Neural crest cell (in vitro differentiated cells): ENCODE results near the gene MYL3. TPM values are rescaled to one million over a fixed set of nuclear protein-coding genes. Genes with fewer than 3 reads are reported as not detected.
"Not testable (repeated sequence)": the region's sequence is repeated elsewhere in the genome, so short reads cannot be mapped to it uniquely, and the experiment has no call there.

Experiments
- DNase-seq: peaks from one replicate; pipeline ENCODE4 v3.0.0; 2021; ENCODE audit warnings: low read depth, mixed read lengths, low spot score
- H3K27ac Mint-ChIP-seq: one replicate; pipeline ENCODE4 v1.8.0; 2021; ENCODE audit warnings: mild to moderate bottlenecking, mixed read lengths; ENCODE audit not compliant: unreplicated experiment
- H3K27me3 Mint-ChIP-seq: 2 replicates; pipeline ENCODE4 v1.8.0; 2021; ENCODE audit warnings: low read depth, mild to moderate bottlenecking, mixed read lengths
- H3K36me3 Mint-ChIP-seq: 2 replicates; pipeline ENCODE4 v1.8.0; 2021; ENCODE audit warnings: low read depth, mild to moderate bottlenecking, mixed read lengths
- H3K4me1 Mint-ChIP-seq: 2 replicates; pipeline ENCODE4 v1.8.0; 2021; ENCODE audit warnings: mixed read lengths
- H3K4me3 Mint-ChIP-seq: one replicate; pipeline ENCODE4 v1.8.0; 2021; ENCODE audit warnings: mild to moderate bottlenecking, mixed read lengths
- H3K9me3 Mint-ChIP-seq: 2 replicates; pipeline ENCODE4 v1.8.0; 2021; ENCODE audit warnings: mixed read lengths
- CTCF ChIP-seq: fragments of 200-600 bp; sonication (generic); conservative IDR thresholded peaks from 2 replicates; pipeline ENCODE4 v1.5.0; 2021; ENCODE audit warnings: antibody characterized with exemption, mild to moderate bottlenecking
- long read RNA-seq: library from polyadenylated mRNA; unstranded; transcript quantifications from one replicate; pipeline ENCODE4 v2.0.0, GENCODE V29; 2020
- total RNA-seq: library from RNA; stranded (reverse); gene quantifications from 2 replicates; pipeline ENCODE4 v1.2.1, GENCODE V29; 2021

MYL3 gene
- total RNA-seq, result not detected in 2 replicates
- long read RNA-seq, result 0 reads

GRCh38 chr3:46863261-46863782, at the start of gene MYL3:
Gene MYL3, minus strand, starts transcription at chr3:46863444. Its CDS starts 54 bp downstream, at chr3:46863390.
- no peaks in the 10 kb centered on the region for H3K27me3 Mint-ChIP-seq
- DNase-seq, result no peak
- H3K36me3 Mint-ChIP-seq, result no peaks in the 10 kb centered on the region
- H3K4me1 Mint-ChIP-seq, result peaks cover 15% of the 10 kb centered on the region
- no peak within 1 kb of the TSS for H3K27ac Mint-ChIP-seq
- no peak for TF ChIP-seq CTCF
- H3K9me3 Mint-ChIP-seq, result no peaks in the 10 kb centered on the region
- H3K4me3 Mint-ChIP-seq, result no peak within 1 kb of the TSS

GRCh38 chr3:46912986-46913385, 49.7 kb upstream of the MYL3 start:
- Mint-ChIP-seq H3K27me3 (no peaks in the 10 kb centered on the region), H3K9me3 (peaks cover 3% of the 10 kb centered on the region), H3K4me1 (peaks cover 6% of the 10 kb centered on the region), H3K36me3 (peaks cover 20% of the 10 kb centered on the region), H3K27ac (no peak overlapping the region), H3K4me3 (no peak overlapping the region)
- no peak for TF ChIP-seq CTCF
- DNase-seq, result no peak

GRCh38 chr3:46910914-46911313, 47.7 kb upstream of the MYL3 start:
- H3K27me3 Mint-ChIP-seq, H3K4me1 Mint-ChIP-seq, H3K4me3 Mint-ChIP-seq, H3K36me3 Mint-ChIP-seq, DNase-seq, H3K9me3 Mint-ChIP-seq, H3K27ac Mint-ChIP-seq: not testable (repeated sequence)

- no peaks in the 10 kb centered on the region for H3K9me3 Mint-ChIP-seq
- peaks cover 6% of the 10 kb centered on the region for H3K36me3 Mint-ChIP-seq
- no peak overlapping the region for H3K27ac Mint-ChIP-seq
- H3K27me3 Mint-ChIP-seq, result no peaks in the 10 kb centered on the region
- peaks cover 6% of the 10 kb centered on the region for H3K4me1 Mint-ChIP-seq
- no peak overlapping the region for H3K4me3 Mint-ChIP-seq
- no peak for TF ChIP-seq CTCF
- no peak for DNase-seq
These were observed 47.0 kb upstream of the MYL3 start for GRCh38 chr3:46910166-46910760.

GRCh38 chr3:46909535-46910161, 46.4 kb upstream of the MYL3 start:
- DNase-seq, result peak; percentile 88
- Mint-ChIP-seq H3K27me3 (no peaks in the 10 kb centered on the region), H3K4me3 (peak overlapping the region; percentile 15), H3K4me1 (peaks cover 6% of the 10 kb centered on the region), H3K9me3 (no peaks in the 10 kb centered on the region), H3K36me3 (peaks cover 6% of the 10 kb centered on the region), H3K27ac (no peak overlapping the region)
- peak; percentile 88 for TF ChIP-seq CTCF

- Mint-ChIP-seq H3K4me1 (peaks cover 6% of the 10 kb centered on the region), H3K27me3 (no peaks in the 10 kb centered on the region), H3K4me3 (no peak overlapping the region), H3K36me3 (peaks cover 6% of the 10 kb centered on the region), H3K27ac (no peak overlapping the region), H3K9me3 (no peaks in the 10 kb centered on the region)
- no peak for DNase-seq
- TF ChIP-seq CTCF, result no peak
These were observed 45.8 kb upstream of the MYL3 start for GRCh38 chr3:46908986-46909534.
